GM21619 (cell line): ENCODE results near the gene PCNP.
"Not testable (repeated sequence)": the region's sequence is repeated elsewhere in the genome, so short reads cannot be mapped to it uniquely, and the experiment has no call there.

Experiments
- ATAC-seq: cut with Tn5 transposase; IDR thresholded peaks from one replicate; pipeline ENCODE4 v1.9.1; 2021; ENCODE audit not compliant: unreplicated experiment

Gene PCNP

GRCh38 chr3:101631098-101631796 lies 57.3 kb downstream of the PCNP start:
- ATAC-seq: no peak

- ATAC-seq: not testable (repeated sequence)
Observed at GRCh38 chr3:101631959-101632358, 58.0 kb downstream of the PCNP start.

GRCh38 chr3:101632586-101632985 lies 58.6 kb downstream of the PCNP start:
- ATAC-seq: no peak

GRCh38 chr3:101633186-101633585 lies 59.2 kb downstream of the PCNP start:
- ATAC-seq: no peak

- no peak for ATAC-seq
Observed at GRCh38 chr3:101634591-101635196, 60.7 kb downstream of the PCNP start.

- no peak for ATAC-seq
Observed at GRCh38 chr3:101635345-101635744, 61.4 kb downstream of the PCNP start.

- ATAC-seq: peak; percentile 94
Observed at GRCh38 chr3:101635954-101636798, 62.2 kb downstream of the PCNP start.

DNA sequence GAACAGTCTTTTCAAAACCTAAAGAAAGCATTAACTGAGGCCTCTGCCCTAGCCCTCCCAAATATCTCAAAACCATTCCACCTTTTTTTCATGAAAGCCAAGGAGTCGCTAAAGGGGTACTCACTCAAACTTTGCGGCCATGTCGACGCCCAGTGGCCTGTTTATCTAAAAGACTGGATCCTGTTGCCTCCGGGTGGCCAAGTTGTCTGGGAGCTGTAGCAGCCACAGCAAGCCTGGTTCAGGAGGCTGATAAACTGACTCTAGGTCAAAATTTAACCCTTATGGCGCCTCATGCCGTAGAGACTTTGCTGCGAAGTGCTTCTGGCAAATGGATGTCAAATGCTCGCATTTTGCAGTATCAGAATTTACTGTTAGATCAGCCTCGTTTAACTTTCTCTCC lies 63.5 kb downstream of the PCNP start:
- ATAC-seq: no peak

- no peak for ATAC-seq
Observed at GRCh38 chr3:101638261-101638745, 64.3 kb downstream of the PCNP start.

- no peak for ATAC-seq
Observed at GRCh38 chr3:101639280-101639963, 65.4 kb downstream of the PCNP start.

DNA sequence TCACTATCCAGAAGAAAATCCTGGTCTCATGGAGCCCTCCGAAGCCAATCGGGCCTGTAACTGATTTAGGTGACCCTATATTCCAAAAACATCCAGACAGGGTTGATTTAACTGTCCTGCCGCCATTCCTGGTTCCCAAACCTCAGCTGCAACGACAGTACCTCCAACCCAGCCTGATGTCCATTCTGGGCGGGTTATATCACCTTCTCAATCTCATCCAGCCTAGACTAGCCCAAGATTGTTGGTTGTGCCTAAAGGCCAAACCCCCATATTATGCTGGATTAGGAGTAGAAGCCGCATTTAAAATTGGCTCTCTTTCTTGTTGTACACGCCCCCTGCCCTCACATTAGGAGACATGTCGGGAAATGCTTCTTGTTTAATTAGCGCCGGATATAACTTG lies 66.3 kb downstream of the PCNP start:
- ATAC-seq: no peak

DNA sequence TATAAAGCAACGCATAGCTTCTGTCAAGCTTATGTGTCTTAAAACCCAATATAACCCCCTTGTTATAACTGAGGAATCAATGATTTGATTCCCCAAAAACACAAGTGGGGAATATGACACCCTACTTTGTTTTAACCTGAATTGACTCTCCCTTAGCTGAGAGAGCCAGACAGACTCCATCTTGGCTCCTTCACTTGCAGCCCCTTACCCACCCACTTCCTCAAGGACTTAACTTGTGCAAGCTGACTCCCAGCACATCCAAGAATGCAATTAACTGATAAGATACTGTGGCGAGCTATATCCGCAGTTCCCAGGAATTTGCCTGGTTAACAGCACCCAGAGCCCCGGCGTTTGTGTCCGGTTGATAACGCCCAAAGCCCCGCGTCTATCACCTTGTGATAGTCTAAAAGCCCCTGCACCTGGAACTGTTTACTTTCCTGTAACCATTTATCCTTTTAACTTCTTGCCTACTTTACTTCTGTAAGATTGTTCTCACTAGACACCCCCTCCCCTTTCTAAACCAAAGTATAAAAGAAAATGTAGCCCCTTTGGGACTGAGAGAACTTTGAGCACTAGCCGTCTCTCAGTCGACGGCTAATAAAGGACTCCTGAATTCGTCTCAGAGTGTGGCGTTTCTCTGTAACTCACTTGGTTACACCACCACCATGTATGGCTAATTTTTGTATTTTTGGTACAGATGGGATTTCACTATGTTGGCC lies 67.6 kb downstream of the PCNP start:
- not testable (repeated sequence) for ATAC-seq

DNA sequence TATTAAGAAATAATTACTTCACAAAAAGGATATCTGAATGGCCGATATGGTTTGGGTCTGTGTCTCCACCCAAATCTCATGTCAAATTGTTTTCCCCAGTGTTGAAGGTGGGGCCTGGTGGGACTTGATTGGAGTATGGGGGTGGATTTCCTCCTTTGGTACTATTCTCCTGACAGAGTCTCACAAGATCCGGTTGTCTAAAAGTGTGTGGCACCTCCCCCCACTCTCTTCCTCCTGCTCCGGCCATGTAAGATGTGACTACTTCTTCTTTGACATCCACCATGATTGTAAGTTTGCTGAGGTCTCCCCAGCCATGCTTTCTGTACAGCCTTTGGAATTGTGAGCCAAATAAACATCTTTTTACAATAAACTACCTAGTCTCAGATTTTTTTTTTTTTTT lies 68.5 kb downstream of the PCNP start:
- no peak for ATAC-seq

DNA sequence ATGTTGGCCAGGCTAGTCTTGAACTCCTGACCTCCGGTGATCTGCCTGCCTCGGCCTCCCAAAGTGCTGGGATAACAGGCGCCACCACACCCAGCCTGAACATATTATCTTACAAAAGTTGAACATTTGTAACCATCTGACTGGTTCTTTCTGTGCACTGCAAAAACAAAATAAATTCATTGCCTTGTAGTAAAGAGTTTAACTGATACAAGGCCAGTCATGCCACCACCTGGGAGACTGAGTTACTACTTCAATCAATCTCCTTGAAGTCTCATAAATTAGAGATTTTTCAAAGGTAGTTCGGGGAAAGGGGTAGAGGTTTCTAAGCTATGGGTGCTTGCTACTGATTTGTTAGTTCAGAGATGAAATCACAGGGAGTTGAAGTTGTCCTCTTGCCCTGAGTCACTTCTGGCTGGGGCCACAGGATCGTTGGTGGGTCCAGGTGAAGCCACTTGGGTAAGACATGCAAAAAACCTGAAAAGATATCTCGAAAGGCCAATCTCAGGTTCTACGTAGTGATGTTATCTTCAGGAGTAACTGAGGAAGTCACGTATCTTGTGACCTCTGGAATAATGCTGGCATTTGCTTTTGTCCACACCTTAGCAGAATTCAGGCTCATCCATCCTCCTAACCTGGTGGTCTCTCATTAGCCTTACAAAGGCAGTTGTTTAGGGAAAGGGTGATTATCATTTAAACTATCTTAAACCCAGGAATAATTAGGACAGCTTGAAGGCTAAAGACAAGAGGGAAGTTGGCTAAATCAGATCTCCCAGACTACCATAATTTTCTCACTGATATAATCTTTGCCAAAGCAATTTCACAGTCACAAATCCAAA lies 69.2 kb downstream of the PCNP start:
- ATAC-seq: no peak
